SK-N-SH treated with all-trans-retinoic acid at 6 μM for 48 hours (cell line): ENCODE measurements around the gene LIPM.

Experiments
- BACH2 ChIP-seq: fragments of 250-450 bp; sonication (Bioruptor Pico); IDR thresholded peaks from 2 replicates; pipeline ENCODE4 v1.9.0; 2021; ENCODE audit warnings: mild to moderate bottlenecking, borderline replicate concordance
- ESRRG ChIP-seq: fragments of 250-450 bp; sonication (Bioruptor Pico); IDR thresholded peaks from 2 replicates; pipeline ENCODE4 v1.6.1; 2021; ENCODE audit warnings: mild to moderate bottlenecking
- OSR1 ChIP-seq: fragments of 250-450 bp; sonication (Bioruptor Pico); IDR thresholded peaks from 2 replicates; pipeline ENCODE4 v1.8.0; 2022; ENCODE audit warnings: moderate library complexity, mild to moderate bottlenecking, inconsistent platforms
- PPARA ChIP-seq: fragments of 250-450 bp; sonication (Bioruptor Pico); IDR thresholded peaks from 2 replicates; pipeline ENCODE4 v1.5.0; 2020; ENCODE audit warnings: mild to moderate bottlenecking, borderline replicate concordance
- RARB ChIP-seq: fragments of 250-450 bp; sonication (Bioruptor Pico); IDR thresholded peaks from 2 replicates; pipeline ENCODE4 v1.8.0; 2021; ENCODE audit warnings: mild to moderate bottlenecking, moderate library complexity
- SNAI2 ChIP-seq: fragments of 250-450 bp; sonication (Bioruptor Pico); IDR thresholded peaks from 2 replicates; pipeline ENCODE4 v1.5.0; 2020; ENCODE audit warnings: mild to moderate bottlenecking, moderate library complexity
- TCF4 ChIP-seq: fragments of 250-450 bp; sonication (Bioruptor Pico); IDR thresholded peaks from 2 replicates; pipeline ENCODE4 v1.8.0; 2021; ENCODE audit warnings: mild to moderate bottlenecking, moderate library complexity, borderline replicate concordance
- ZC3H10 ChIP-seq: fragments of 250-450 bp; sonication (Bioruptor Pico); IDR thresholded peaks from 2 replicates; pipeline ENCODE4 v1.5.1; 2021; ENCODE audit warnings: mild to moderate bottlenecking, moderate library complexity
- ZFP30 ChIP-seq: fragments of 450-650 bp; formaldehyde crosslinking; IDR thresholded peaks from 2 replicates; pipeline ENCODE4 v1.5.0; 2022; ENCODE audit warnings: mild to moderate bottlenecking, moderate library complexity
- ZNF70 ChIP-seq: fragments of 450-650 bp; formaldehyde crosslinking; IDR thresholded peaks from 2 replicates; pipeline ENCODE4 v1.5.0; 2020; ENCODE audit warnings: mild to moderate bottlenecking, moderate library complexity
- TF ChIP-seq, protein P1 (sequence below): fragments of 250-450 bp; sonication (Bioruptor Pico); IDR thresholded peaks from 2 replicates; pipeline ENCODE4 v1.5.1; 2020; ENCODE audit warnings: low read depth, mild to moderate bottlenecking, moderate library complexity
- TF ChIP-seq, protein P2 (sequence below): fragments of 250-450 bp; sonication (Bioruptor Pico); IDR thresholded peaks from 2 replicates; pipeline ENCODE4 v1.8.0; 2020; ENCODE audit warnings: mild to moderate bottlenecking, moderate library complexity, borderline replicate concordance
- TF ChIP-seq, protein P3 (sequence below): fragments of 250-450 bp; sonication (Bioruptor Pico); IDR thresholded peaks from 2 replicates; pipeline ENCODE4 v1.5.1; 2021; ENCODE audit warnings: mild to moderate bottlenecking, moderate library complexity
- TF ChIP-seq, protein P4 (sequence below): fragments of 250-450 bp; sonication (Bioruptor Pico); IDR thresholded peaks from 2 replicates; pipeline ENCODE4 v1.5.0; 2020; ENCODE audit warnings: mild to moderate bottlenecking, moderate library complexity

DNA sequence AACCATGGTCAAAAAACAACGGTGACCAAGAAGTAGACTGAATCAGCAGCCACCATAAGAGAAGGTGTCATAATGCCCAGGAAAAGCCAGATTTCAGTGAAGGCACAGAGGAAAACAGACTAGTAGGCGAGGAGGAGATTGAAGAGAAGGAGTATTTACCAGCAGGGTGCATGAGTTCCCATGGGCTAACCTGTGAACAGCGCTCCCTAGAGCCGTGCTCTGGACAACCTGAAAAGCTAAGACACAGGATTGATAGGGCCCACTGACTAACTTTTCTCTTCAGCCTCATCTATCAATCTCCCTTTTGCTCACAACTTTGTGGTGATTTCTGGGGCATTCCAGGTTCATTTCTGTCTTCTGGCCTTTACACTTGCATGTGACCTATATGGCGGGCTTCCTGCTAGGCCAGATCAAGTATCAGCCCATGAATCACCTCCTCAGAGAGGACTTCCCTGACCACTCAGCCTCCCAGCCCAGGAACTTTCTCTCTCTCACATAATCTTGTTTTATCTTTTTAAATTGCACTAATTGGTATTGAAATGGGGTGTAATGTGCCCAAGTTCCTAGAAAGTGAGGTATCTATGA is 36.3 kb downstream of the LIPM start:
- TF ChIP-seq, protein P1, sequence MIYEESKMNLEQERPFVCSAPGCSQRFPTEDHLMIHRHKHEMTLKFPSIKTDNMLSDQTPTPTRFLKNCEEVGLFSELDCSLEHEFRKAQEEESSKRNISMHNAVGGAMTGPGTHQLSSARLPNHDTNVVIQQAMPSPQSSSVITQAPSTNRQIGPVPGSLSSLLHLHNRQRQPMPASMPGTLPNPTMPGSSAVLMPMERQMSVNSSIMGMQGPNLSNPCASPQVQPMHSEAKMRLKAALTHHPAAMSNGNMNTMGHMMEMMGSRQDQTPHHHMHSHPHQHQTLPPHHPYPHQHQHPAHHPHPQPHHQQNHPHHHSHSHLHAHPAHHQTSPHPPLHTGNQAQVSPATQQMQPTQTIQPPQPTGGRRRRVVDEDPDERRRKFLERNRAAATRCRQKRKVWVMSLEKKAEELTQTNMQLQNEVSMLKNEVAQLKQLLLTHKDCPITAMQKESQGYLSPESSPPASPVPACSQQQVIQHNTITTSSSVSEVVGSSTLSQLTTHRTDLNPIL, result no peak
- TF ChIP-seq RARB (CRISPR knock-in tag), result no peak
- no peak for TF ChIP-seq ZFP30 (CRISPR knock-in tag)
- TF ChIP-seq ZC3H10 (CRISPR knock-in tag), result no peak
- TF ChIP-seq, protein P2, sequence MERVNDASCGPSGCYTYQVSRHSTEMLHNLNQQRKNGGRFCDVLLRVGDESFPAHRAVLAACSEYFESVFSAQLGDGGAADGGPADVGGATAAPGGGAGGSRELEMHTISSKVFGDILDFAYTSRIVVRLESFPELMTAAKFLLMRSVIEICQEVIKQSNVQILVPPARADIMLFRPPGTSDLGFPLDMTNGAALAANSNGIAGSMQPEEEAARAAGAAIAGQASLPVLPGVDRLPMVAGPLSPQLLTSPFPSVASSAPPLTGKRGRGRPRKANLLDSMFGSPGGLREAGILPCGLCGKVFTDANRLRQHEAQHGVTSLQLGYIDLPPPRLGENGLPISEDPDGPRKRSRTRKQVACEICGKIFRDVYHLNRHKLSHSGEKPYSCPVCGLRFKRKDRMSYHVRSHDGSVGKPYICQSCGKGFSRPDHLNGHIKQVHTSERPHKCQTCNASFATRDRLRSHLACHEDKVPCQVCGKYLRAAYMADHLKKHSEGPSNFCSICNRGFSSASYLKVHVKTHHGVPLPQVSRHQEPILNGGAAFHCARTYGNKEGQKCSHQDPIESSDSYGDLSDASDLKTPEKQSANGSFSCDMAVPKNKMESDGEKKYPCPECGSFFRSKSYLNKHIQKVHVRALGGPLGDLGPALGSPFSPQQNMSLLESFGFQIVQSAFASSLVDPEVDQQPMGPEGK (CRISPR knock-in tag), result no peak
- TF ChIP-seq, protein P3, sequence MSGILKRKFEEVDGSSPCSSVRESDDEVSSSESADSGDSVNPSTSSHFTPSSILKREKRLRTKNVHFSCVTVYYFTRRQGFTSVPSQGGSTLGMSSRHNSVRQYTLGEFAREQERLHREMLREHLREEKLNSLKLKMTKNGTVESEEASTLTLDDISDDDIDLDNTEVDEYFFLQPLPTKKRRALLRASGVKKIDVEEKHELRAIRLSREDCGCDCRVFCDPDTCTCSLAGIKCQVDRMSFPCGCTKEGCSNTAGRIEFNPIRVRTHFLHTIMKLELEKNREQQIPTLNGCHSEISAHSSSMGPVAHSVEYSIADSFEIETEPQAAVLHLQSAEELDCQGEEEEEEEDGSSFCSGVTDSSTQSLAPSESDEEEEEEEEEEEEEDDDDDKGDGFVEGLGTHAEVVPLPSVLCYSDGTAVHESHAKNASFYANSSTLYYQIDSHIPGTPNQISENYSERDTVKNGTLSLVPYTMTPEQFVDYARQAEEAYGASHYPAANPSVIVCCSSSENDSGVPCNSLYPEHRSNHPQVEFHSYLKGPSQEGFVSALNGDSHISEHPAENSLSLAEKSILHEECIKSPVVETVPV (CRISPR knock-in tag), result no peak
- no peak for TF ChIP-seq SNAI2 (CRISPR knock-in tag)
- no peak for TF ChIP-seq PPARA
- TF ChIP-seq ZNF70 (CRISPR knock-in tag), result no peak
- no peak for TF ChIP-seq BACH2 (CRISPR knock-in tag)
- TF ChIP-seq ESRRG, result no peak
- TF ChIP-seq, protein P4, sequence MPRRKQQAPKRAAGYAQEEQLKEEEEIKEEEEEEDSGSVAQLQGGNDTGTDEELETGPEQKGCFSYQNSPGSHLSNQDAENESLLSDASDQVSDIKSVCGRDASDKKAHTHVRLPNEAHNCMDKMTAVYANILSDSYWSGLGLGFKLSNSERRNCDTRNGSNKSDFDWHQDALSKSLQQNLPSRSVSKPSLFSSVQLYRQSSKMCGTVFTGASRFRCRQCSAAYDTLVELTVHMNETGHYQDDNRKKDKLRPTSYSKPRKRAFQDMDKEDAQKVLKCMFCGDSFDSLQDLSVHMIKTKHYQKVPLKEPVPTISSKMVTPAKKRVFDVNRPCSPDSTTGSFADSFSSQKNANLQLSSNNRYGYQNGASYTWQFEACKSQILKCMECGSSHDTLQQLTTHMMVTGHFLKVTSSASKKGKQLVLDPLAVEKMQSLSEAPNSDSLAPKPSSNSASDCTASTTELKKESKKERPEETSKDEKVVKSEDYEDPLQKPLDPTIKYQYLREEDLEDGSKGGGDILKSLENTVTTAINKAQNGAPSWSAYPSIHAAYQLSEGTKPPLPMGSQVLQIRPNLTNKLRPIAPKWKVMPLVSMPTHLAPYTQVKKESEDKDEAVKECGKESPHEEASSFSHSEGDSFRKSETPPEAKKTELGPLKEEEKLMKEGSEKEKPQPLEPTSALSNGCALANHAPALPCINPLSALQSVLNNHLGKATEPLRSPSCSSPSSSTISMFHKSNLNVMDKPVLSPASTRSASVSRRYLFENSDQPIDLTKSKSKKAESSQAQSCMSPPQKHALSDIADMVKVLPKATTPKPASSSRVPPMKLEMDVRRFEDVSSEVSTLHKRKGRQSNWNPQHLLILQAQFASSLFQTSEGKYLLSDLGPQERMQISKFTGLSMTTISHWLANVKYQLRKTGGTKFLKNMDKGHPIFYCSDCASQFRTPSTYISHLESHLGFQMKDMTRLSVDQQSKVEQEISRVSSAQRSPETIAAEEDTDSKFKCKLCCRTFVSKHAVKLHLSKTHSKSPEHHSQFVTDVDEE, result no peak
- TF ChIP-seq OSR1, result no peak
- TF ChIP-seq TCF4 (CRISPR knock-in tag), result no peak
